HCT116 (cell line): ENCODE data around the gene MISFA. TPM values are rescaled to one million over a fixed set of nuclear protein-coding genes. Genes with fewer than 3 reads are reported as not detected.

ENCODE experiments used
- ATAC-seq: fragments of 200-7000 bp; cut with Tn5 transposase; 2 replicates; pipeline ENCODE4 v1.9.1; 2020; ENCODE audit warnings: mild to moderate bottlenecking, moderate library complexity
- BruUV-seq: library from RNA; stranded (reverse); fragments of 400-500 nt; replicated peaks from 2 replicates; lab custom pipeline; 2021; lab: Mats Ljungman, UMichigan
- CTCF ChIA-PET: fragments of 300-600 bp; sonication (Branson Sonifier 250); formaldehyde crosslinking; loops from one replicate; lab custom pipeline; 2021; ENCODE audit warnings: antibody characterized with exemption; lab: Charles Lee
- POLR2A ChIA-PET: fragments of 300-600, 350-600 bp; sonication (Branson Sonifier 250); formaldehyde crosslinking; loops from one replicate; lab custom pipeline; 2021; ENCODE audit warnings: antibody characterized with exemption; lab: Charles Lee
- RAD21 ChIA-PET, 2 experiments: fragments of 300-600 bp; sonication (Branson Sonifier 250); formaldehyde crosslinking; loops; one replicate each; lab custom pipeline; 2023; ENCODE audit warnings: low total read pairs in 2 of 2; ENCODE audit not compliant: uncharacterized antibody in 2 of 2, unreplicated experiment in 2 of 2, low non-redundant PET in 1 of 2; lab: Charles Lee
- DNase-seq: peaks from one replicate; pipeline ENCODE4 v3.0.0-alpha.2; 2010; ENCODE audit warnings: low read depth, low spot score
- H2AFZ ChIP-seq: fragments of 200-600 bp; shearing (Covaris generic), sonication (generic); 2 replicates; pipeline ENCODE4 v1.6.1; 2017; ENCODE audit warnings: low read depth, mixed run types, mixed read lengths, antibody characterized with exemption, low read length; ENCODE audit not compliant: poor library complexity, severe bottlenecking
- H3K27ac ChIP-seq: 2 replicates; pipeline ENCODE4 v1.5.1; 2012; ENCODE audit warnings: low read depth, low read length
- H3K27me3 ChIP-seq: fragments of 200-600 bp; sonication (generic); 2 replicates; pipeline ENCODE4 v1.6.1; 2016; ENCODE audit warnings: mixed run types, low read length, mixed read lengths; ENCODE audit not compliant: insufficient read depth
- H3K36me3 ChIP-seq, 2 experiments: fragments of 200-500 bp in 1 of 2; fragments of 200-600 bp in 1 of 2; sonication (Bioruptor generic) in 1 of 2; sonication (generic) in 1 of 2; 2 replicates each; pipeline versions ENCODE4 v1.5.1 to v1.6.1; 2014 to 2016; ENCODE audit warnings: low read length in 2 of 2, inconsistent platforms in 1 of 2, mixed read lengths in 1 of 2, mixed run types in 1 of 2; ENCODE audit not compliant: insufficient read depth in 2 of 2, control insufficient read depth in 1 of 2
- H3K4me1 ChIP-seq, 2 experiments: fragments of 200-600 bp in 1 of 2; sonication (generic) in 1 of 2; 2 replicates each; pipeline versions ENCODE4 v1.5.1 to v1.6.1; 2012 to 2017; ENCODE audit warnings: low read length in 2 of 2, inconsistent platforms in 1 of 2, mild to moderate bottlenecking in 1 of 2, mixed read lengths in 1 of 2, mixed run types in 1 of 2, moderate library complexity in 1 of 2; ENCODE audit not compliant: insufficient read depth in 2 of 2, control insufficient read depth in 1 of 2
- H3K4me2 ChIP-seq: fragments of 200-600 bp; sonication (generic); 2 replicates; pipeline ENCODE4 v1.6.1; 2017; ENCODE audit warnings: mixed run types, low read length, mixed read lengths
- H3K4me3 ChIP-seq, 2 experiments: fragments of 200-600 bp in 1 of 2; sonication (generic) in 1 of 2; replicated peaks in 1 of 2; 2 replicates each; pipeline ENCODE4 v1.5.1; 2011 to 2016; ENCODE audit warnings: low read length in 2 of 2, control low read depth in 1 of 2, low read depth in 1 of 2, mild to moderate bottlenecking in 1 of 2, mixed read lengths in 1 of 2, mixed run types in 1 of 2
- H3K79me2 ChIP-seq: fragments of 200-600 bp; sonication (generic); 2 replicates; pipeline ENCODE4 v1.6.1; 2017; ENCODE audit warnings: mild to moderate bottlenecking, mixed run types, low read length, moderate library complexity, mixed read lengths; ENCODE audit not compliant: insufficient read depth
- H3K9ac ChIP-seq: fragments of 200-600 bp; sonication (generic); 2 replicates; pipeline ENCODE4 v1.6.1; 2016; ENCODE audit warnings: low read length, mixed read lengths
- H3K9me2 ChIP-seq: fragments of 200-600 bp; sonication (generic), shearing (Covaris generic); 2 replicates; pipeline ENCODE4 v1.6.1; 2017; ENCODE audit warnings: mixed run types, mild to moderate bottlenecking, moderate library complexity; ENCODE audit not compliant: insufficient read depth
- H3K9me3 ChIP-seq, 2 experiments: fragments of 200-500 bp in 1 of 2; fragments of 200-600 bp in 1 of 2; sonication (Bioruptor generic) in 1 of 2; sonication (generic) in 1 of 2; 2 replicates each; pipeline ENCODE4 v1.6.1; 2014 to 2017; ENCODE audit warnings: low read length in 2 of 2, mixed read lengths in 2 of 2, inconsistent platforms in 1 of 2, low read depth in 1 of 2, mild to moderate bottlenecking in 1 of 2, mixed run types in 1 of 2, moderate library complexity in 1 of 2; ENCODE audit not compliant: control insufficient read depth in 1 of 2, insufficient read depth in 1 of 2
- H4K20me1 ChIP-seq: fragments of 200-600 bp; sonication (generic), shearing (Covaris generic); 2 replicates; pipeline ENCODE4 v1.6.1; 2017; ENCODE audit warnings: mixed run types, mild to moderate bottlenecking, moderate library complexity; ENCODE audit not compliant: insufficient read depth
- CEBPB ChIP-seq: IDR thresholded peaks from 2 replicates; pipeline ENCODE4 v1.6.1; 2012; ENCODE audit warnings: low read depth
- EGR1 ChIP-seq: IDR thresholded peaks from 2 replicates; pipeline ENCODE4 v1.6.1; 2012; ENCODE audit warnings: low read depth
- ELF1 ChIP-seq: IDR thresholded peaks from 2 replicates; pipeline ENCODE4 v1.6.1; 2012; ENCODE audit warnings: low read depth, borderline replicate concordance
- EZH2 ChIP-seq: fragments of 200-600 bp; sonication (generic); IDR thresholded peaks from 2 replicates; pipeline ENCODE4 v1.6.1; 2017; ENCODE audit warnings: antibody characterized with exemption, mixed run types
- FOSL1 ChIP-seq: IDR thresholded peaks from 2 replicates; pipeline ENCODE4 v1.6.1; 2012; ENCODE audit warnings: low read depth
- JUND ChIP-seq: IDR thresholded peaks from 2 replicates; pipeline ENCODE4 v1.6.1; 2012
- POLR2A ChIP-seq: IDR thresholded peaks from 2 replicates; pipeline ENCODE4 v1.7.0; 2011; ENCODE audit warnings: borderline replicate concordance; ENCODE audit not compliant: insufficient read depth, insufficient read length; ENCODE audit errors: extremely low read depth
- SIN3A ChIP-seq: IDR thresholded peaks from 2 replicates; pipeline ENCODE4 v1.6.1; 2012; ENCODE audit warnings: low read depth
- SP1 ChIP-seq: IDR thresholded peaks from 2 replicates; pipeline ENCODE4 v1.6.1; 2012; ENCODE audit warnings: low read depth
- SRF ChIP-seq: IDR thresholded peaks from 2 replicates; pipeline ENCODE4 v1.6.1; 2012; ENCODE audit warnings: low read depth
- TCF7L2 ChIP-seq: IDR thresholded peaks from 2 replicates; pipeline ENCODE4 v1.7.0; 2011; ENCODE audit warnings: borderline replicate concordance, inconsistent platforms; ENCODE audit not compliant: insufficient read depth, insufficient read length; ENCODE audit errors: extremely low read depth
- YY1 ChIP-seq: IDR thresholded peaks from 2 replicates; pipeline ENCODE4 v1.6.1; 2011; ENCODE audit warnings: low read length, low read depth, moderate library complexity, mild to moderate bottlenecking; ENCODE audit not compliant: insufficient replicate concordance; ENCODE audit errors: extremely low read depth
- ZNF274 ChIP-seq: fragments of 200-500 bp; sonication (Bioruptor generic); IDR thresholded peaks from 2 replicates; pipeline ENCODE4 v1.6.1; 2014; ENCODE audit warnings: mild to moderate bottlenecking, low read depth, low read length, inconsistent platforms
- intact Hi-C: fragments of 100-400 bp; cut with micrococcal nuclease; formaldehyde crosslinking; loops from 2 replicates; pipeline ENCODE4 v1.10.0; 2022
- total RNA-seq: library from RNA; stranded (reverse); gene quantifications from one replicate; pipeline ENCODE4 v1.2.1, GENCODE V29; 2021; ENCODE audit not compliant: unreplicated experiment
- TF ChIP-seq, protein P1 (sequence below): IDR thresholded peaks from 2 replicates; pipeline ENCODE4 v1.6.1; 2011; ENCODE audit warnings: mild to moderate bottlenecking, low read length, moderate library complexity; ENCODE audit not compliant: insufficient replicate concordance; ENCODE audit errors: extremely low read depth
- TF ChIP-seq, protein P2 (sequence below): IDR thresholded peaks from 2 replicates; pipeline ENCODE4 v1.6.1; 2012
- TF ChIP-seq, protein P3 (sequence below): IDR thresholded peaks from 2 replicates; pipeline ENCODE4 v1.6.1; 2012
- TF ChIP-seq, protein P4 (sequence below), 3 experiments: fragments of 200-600 bp in 1 of 3; sonication (generic) in 1 of 3; IDR thresholded peaks in 2 of 3; conservative IDR thresholded peaks in 1 of 3; 2 replicates each; pipeline ENCODE4 v1.5.1; 2012 to 2017; ENCODE audit warnings: low read depth in 2 of 3, low read length in 2 of 3, antibody characterized with exemption in 1 of 3, borderline replicate concordance in 1 of 3, control low read depth in 1 of 3, mild to moderate bottlenecking in 1 of 3, mixed read lengths in 1 of 3, mixed run types in 1 of 3, moderate library complexity in 1 of 3; ENCODE audit not compliant: insufficient read depth in 1 of 3

MISFA gene
- total RNA-seq, 1 experiment from 2014 or later: 3.2 TPM

DNA sequence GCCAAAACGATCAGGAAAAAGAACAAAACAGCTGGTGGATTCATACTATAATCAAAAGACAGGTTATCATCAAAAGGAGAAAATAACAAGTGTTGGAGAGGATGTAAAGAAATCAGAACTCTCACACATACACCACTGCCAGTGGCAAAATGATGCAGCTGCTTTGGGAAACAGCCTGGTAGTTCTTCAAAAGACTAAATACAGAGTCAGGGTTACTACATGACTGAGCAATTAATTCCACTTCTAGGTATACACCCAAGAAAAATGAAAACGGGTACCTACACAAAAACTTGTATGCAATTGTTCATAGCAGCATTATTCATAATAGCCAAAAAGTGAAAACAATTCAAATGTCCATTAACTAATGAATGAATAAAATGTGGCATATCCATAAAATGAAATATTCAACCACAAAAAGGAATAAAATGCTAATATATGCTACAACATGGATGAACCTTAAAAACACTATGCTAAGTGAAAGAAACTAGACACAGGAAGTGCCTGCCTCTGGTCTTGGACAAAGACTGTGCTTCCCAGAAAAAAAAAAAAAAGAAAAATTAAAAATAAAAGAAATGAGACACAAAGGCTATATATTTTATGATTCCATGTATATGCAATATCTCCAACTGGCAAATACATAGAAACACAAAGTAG, 19.3 kb upstream of the MISFA start (continued):
- TF ChIP-seq, protein P1, sequence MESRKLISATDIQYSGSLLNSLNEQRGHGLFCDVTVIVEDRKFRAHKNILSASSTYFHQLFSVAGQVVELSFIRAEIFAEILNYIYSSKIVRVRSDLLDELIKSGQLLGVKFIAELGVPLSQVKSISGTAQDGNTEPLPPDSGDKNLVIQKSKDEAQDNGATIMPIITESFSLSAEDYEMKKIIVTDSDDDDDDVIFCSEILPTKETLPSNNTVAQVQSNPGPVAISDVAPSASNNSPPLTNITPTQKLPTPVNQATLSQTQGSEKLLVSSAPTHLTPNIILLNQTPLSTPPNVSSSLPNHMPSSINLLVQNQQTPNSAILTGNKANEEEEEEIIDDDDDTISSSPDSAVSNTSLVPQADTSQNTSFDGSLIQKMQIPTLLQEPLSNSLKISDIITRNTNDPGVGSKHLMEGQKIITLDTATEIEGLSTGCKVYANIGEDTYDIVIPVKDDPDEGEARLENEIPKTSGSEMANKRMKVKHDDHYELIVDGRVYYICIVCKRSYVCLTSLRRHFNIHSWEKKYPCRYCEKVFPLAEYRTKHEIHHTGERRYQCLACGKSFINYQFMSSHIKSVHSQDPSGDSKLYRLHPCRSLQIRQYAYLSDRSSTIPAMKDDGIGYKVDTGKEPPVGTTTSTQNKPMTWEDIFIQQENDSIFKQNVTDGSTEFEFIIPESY: no peak
- TF ChIP-seq TCF7L2 (no peak), SIN3A (no peak), ZNF274 (no peak), JUND (no peak), SRF (no peak)
- TF ChIP-seq, protein P2, sequence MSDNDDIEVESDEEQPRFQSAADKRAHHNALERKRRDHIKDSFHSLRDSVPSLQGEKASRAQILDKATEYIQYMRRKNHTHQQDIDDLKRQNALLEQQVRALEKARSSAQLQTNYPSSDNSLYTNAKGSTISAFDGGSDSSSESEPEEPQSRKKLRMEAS: no peak

DNA sequence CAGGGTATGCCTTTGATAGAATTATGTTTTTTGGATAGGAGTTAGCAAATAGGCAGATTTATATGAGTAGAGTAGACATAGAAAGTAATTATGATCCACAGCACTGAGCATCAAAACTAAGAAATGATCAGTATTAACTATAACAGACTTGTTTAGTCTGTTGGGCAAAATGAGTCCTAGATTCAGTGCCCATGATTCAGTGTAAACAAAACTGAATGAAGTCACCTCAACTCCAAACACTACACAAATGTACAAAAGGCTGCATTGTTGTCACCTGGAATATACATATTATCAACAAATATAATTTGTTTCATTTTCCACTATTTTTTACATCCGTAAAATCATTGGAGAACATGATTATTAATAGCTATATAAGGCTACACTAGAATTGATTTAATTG, 17.8 kb upstream of the MISFA start:
- Histone ChIP-seq H3K27ac (no peak overlapping the region), H4K20me1 (no peaks in the 10 kb centered on the region), H3K79me2 (0 out of 2 replicates have a peak, but pooled peaks cover 6% of the 10 kb centered on the region), H3K9ac (no peak overlapping the region), H3K4me2 (no peak overlapping the region), H3K9me3 (no peaks in the 10 kb centered on the region), H3K4me1 (peaks cover 14 to 17% of the 10 kb centered on the region in 2 experiments; a peak in 3 of 4 replicates), H2AFZ (no peak overlapping the region), H3K9me2 (no peaks in the 10 kb centered on the region), H3K36me3 (peaks cover 0 to 3% of the 10 kb centered on the region in 2 experiments; a peak in 1 of 4 replicates), H3K4me3 (no peak overlapping the region), H3K27me3 (no peaks in the 10 kb centered on the region)
- RAD21 ChIA-PET: no interaction called here
- no TSS peak for BruUV-seq
- ATAC-seq: no peak
- CTCF ChIA-PET: no interaction called here
- no peak for TF ChIP-seq EZH2
- no peak for TF ChIP-seq JUND
- TF ChIP-seq EGR1: no peak
- TF ChIP-seq CEBPB: no peak
- TF ChIP-seq SIN3A: no peak
- TF ChIP-seq, protein P3, sequence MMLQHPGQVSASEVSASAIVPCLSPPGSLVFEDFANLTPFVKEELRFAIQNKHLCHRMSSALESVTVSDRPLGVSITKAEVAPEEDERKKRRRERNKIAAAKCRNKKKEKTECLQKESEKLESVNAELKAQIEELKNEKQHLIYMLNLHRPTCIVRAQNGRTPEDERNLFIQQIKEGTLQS: no peak
- no peak for TF ChIP-seq TCF7L2
- TF ChIP-seq, protein P2: no peak
- TF ChIP-seq, protein P1: no peak
- no peak for TF ChIP-seq ELF1
- TF ChIP-seq SRF: no peak
- no peak for TF ChIP-seq YY1
- no peak for TF ChIP-seq SP1
- no peak for TF ChIP-seq POLR2A
- TF ChIP-seq, protein P4, sequence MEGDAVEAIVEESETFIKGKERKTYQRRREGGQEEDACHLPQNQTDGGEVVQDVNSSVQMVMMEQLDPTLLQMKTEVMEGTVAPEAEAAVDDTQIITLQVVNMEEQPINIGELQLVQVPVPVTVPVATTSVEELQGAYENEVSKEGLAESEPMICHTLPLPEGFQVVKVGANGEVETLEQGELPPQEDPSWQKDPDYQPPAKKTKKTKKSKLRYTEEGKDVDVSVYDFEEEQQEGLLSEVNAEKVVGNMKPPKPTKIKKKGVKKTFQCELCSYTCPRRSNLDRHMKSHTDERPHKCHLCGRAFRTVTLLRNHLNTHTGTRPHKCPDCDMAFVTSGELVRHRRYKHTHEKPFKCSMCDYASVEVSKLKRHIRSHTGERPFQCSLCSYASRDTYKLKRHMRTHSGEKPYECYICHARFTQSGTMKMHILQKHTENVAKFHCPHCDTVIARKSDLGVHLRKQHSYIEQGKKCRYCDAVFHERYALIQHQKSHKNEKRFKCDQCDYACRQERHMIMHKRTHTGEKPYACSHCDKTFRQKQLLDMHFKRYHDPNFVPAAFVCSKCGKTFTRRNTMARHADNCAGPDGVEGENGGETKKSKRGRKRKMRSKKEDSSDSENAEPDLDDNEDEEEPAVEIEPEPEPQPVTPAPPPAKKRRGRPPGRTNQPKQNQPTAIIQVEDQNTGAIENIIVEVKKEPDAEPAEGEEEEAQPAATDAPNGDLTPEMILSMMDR (IDR thresholded peaks at IDR 0.05 in 2 of 3, conservative IDR thresholded peaks at IDR 0.05 in 1 of 3; ENCODE audit: borderline replicate concordance in 1 of 3, insufficient read depth in 1 of 3, low read depth in 2 of 3, low read length in 2 of 3): no peak
- no peak for TF ChIP-seq FOSL1
- DNase-seq: no peak
- intact Hi-C loops: no loop called here
- POLR2A ChIA-PET: no interaction called here
